Activated CD4-positive, alpha-beta T cell treated with anti-CD3 and anti-CD28 coated beads, Interleukin-2, amount 10 ng/mL, durations not matched to agents 24 days and 14 days (primary cell): ENCODE data around the gene AMER3. TPM values are rescaled to one million over a fixed set of nuclear protein-coding genes. Genes with fewer than 3 reads are reported as not detected.
"Not testable (repeated sequence)": the region's sequence is repeated elsewhere in the genome, so short reads cannot be mapped to it uniquely, and the experiment has no call there.

Source experiments
- DNase-seq: peaks from one replicate; pipeline ENCODE4 v3.0.0; 2022
- H3K27ac Mint-ChIP-seq: one replicate; pipeline ENCODE4 v1.8.0; 2022; ENCODE audit warnings: mild to moderate bottlenecking, mixed read lengths
- H3K27me3 Mint-ChIP-seq: one replicate; pipeline ENCODE4 v1.8.0; 2022; ENCODE audit warnings: mixed read lengths
- H3K36me3 Mint-ChIP-seq: one replicate; pipeline ENCODE4 v1.8.0; 2022; ENCODE audit warnings: low read depth, mild to moderate bottlenecking, mixed read lengths
- H3K4me1 Mint-ChIP-seq: one replicate; pipeline ENCODE4 v1.8.0; 2021; ENCODE audit warnings: mixed read lengths
- H3K4me3 Mint-ChIP-seq: one replicate; pipeline ENCODE4 v1.8.0; 2022; ENCODE audit warnings: mild to moderate bottlenecking, moderate library complexity, mixed read lengths
- H3K9me3 Mint-ChIP-seq: one replicate; pipeline ENCODE4 v1.8.0; 2021; ENCODE audit warnings: mixed read lengths
- intact Hi-C: fragments of 100-400 bp; cut with micrococcal nuclease; formaldehyde crosslinking; loops from one replicate; pipeline ENCODE4 v1.15.1; 2023
- total RNA-seq: library from RNA; stranded (reverse); gene quantifications from 2 replicates; pipeline ENCODE4 v1.2.3, GENCODE V29; 2022

The AMER3 gene, protein sequence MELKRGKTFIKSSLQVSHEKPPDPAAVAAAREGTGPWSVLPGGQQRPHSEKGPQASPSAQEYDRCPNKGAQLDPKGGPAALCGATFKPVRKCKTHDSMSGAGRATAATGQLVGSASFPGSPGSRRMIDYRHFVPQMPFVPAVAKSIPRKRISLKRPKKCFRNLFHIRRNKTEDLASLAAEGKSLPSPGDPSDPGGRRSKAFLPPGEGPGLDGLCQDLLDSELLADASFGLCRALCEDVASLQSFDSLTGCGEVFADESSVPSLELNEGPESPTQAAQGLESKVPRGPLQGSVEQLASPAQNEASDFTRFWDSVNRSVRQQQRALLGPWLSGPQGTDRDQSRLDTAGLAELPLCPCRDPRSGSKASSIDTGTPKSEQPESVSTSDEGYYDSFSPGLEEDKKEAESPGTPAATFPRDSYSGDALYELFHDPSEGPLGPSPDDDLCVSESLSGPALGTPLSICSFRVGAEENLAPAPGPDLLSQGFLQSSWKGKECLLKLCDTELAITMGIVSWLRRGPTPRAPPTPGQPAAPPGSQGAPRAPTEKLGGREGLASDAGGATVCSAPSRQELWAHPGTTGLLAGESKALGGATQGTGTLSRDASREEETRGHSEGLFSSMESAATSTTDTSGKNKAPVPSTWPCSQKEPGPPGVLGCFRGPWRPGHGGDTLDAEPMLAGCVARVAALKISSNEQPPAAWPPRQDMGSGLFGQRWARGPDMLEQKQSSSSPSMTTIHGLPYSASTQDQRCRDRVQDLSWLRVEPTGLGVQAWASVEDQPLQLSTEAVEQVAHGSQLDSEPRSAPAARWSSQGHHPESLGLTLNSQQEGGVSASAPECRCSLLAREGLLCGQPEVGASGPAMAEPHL
- not detected in 2 replicates for total RNA-seq

DNA sequence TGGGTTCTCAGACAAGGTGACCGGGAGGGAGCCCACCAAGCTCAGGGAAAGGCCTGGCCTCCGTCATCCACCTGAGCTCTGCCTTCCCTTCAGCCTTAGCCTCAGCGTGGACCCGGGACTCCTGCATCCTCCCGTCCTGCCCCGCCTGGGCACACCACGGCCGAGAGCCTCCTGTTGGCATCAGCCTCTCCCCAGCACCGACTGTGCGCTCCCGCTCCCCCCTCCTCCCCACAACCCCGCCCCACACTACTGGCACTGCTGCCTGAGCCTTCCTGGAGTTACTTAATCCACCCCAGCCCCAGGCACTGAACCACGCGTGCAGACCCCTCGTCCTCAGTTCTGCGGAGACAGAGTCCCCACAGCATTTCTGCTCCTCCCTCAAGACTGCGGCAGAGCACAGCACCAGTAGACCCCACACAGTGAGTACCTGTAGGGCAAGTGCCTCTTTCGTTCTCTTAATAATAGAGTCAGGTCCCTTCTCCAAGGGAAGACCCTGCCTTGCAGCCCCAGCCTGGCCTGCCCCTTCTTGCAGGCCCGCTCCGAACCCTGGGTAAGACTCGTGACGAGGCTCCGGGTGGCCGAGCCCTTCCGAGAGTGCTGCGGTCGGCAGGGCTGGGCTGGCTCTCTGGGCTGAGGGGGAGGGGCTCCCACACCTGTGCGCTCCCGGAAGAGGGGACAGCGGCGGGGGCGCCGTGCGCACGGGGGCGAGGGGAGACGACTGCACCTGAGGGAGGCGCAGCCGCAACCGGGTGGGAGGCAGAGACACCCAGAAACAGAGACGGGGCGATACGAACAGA, at the start of gene AMER3:
Gene AMER3, plus strand, starts transcription at position 285 of the 797 bp plus-strand sequence. CDS start 6,533 bp downstream, outside the sequence.
- Mint-ChIP-seq H3K27ac (no peak within 1 kb of the TSS), H3K36me3 (no peaks in the 10 kb centered on the region), H3K9me3 (no peaks in the 10 kb centered on the region), H3K4me3 (no peak within 1 kb of the TSS), H3K4me1 (no peaks in the 10 kb centered on the region), H3K27me3 (peaks cover 34% of the 10 kb centered on the region)
- intact Hi-C loops: no loop called here
- DNase-seq: no peak

DNA sequence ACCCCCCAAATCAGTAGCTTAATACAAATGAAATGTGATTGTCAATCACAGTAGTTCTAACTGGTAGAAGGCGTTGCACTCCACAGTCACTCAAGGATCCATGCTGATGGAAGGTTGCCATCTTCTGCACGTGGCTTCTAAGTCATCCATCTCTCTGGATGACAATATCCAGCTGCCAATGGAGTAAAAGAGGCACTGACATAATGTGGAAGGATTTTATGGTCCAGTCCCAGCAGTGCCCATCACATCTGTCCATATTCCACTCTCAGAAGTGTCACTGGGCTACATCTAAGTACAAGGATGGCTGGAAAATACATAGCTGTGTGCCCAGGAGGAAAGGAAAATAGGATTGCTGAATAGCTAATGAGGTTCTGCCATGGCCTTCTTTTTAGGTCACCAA, 40.5 kb upstream of the AMER3 start:
- H3K9me3 Mint-ChIP-seq, DNase-seq, H3K36me3 Mint-ChIP-seq, H3K27ac Mint-ChIP-seq, H3K4me1 Mint-ChIP-seq, H3K27me3 Mint-ChIP-seq, H3K4me3 Mint-ChIP-seq, intact Hi-C loops: not testable (repeated sequence)

DNA sequence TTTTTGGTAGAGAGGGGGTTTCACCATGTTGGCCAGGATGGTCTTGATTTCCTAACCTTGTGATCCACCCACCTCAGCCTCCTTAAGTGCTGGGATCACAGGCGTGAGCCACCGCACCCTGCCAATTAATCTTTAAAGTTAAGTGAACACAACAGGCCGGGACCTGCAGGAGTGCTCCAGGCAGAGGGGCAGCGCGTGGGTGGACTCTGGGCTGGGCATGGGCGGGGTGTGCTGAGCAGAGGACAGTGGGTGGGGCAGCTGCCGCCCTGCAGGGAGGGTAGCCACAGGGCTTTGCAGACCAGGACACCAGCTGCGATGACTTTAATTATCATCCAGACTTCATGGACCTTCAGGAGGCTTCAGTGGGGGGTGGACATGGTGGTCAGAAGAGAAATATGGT, 35.3 kb upstream of the AMER3 start:
- Mint-ChIP-seq H3K27me3 (peaks cover 9% of the 10 kb centered on the region), H3K27ac (no peak overlapping the region), H3K4me3 (no peak overlapping the region), H3K9me3 (no peaks in the 10 kb centered on the region), H3K36me3 (no peaks in the 10 kb centered on the region), H3K4me1 (no peaks in the 10 kb centered on the region)
- peak; percentile 23 for DNase-seq
- intact Hi-C loops: no loop called here

DNA sequence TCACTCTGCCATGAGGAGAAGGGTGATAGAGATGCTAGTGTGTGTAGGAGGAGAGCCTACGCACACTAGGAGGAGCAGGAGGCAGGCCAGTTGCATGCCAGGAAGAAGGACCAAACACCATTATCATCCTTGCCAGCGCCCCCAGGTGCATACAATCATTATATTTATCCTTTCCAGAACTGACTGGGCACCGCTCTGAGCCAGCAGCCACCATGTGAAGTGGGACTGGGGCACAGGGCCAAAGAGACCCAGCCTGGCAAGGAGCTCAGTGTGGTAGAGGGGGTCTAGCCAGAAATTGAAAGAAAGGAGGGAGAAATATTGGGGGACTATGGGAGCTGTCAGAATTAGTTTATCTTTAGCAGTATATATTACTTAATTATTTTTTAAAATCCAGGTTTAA, 34.8 kb upstream of the AMER3 start:
- peak; percentile 28 for DNase-seq
- H3K27ac Mint-ChIP-seq: no peak overlapping the region
- H3K9me3 Mint-ChIP-seq: no peaks in the 10 kb centered on the region
- intact Hi-C loops: no loop called here
- H3K36me3 Mint-ChIP-seq: no peaks in the 10 kb centered on the region
- no peak overlapping the region for H3K4me3 Mint-ChIP-seq
- H3K27me3 Mint-ChIP-seq: peaks cover 9% of the 10 kb centered on the region
- no peaks in the 10 kb centered on the region for H3K4me1 Mint-ChIP-seq

- Mint-ChIP-seq H3K4me1 (peaks cover 3% of the 10 kb centered on the region), H3K27me3 (peaks cover 11% of the 10 kb centered on the region), H3K27ac (no peak overlapping the region), H3K4me3 (no peak overlapping the region), H3K9me3 (no peaks in the 10 kb centered on the region), H3K36me3 (no peaks in the 10 kb centered on the region)
- DNase-seq: no peak
- intact Hi-C loops: no loop called here
Measured at GRCh38 chr2:130724455-130724854, 30.9 kb upstream of the AMER3 start.

- Mint-ChIP-seq H3K27me3 (peaks cover 16% of the 10 kb centered on the region), H3K27ac (peak overlapping the region; percentile 61), H3K4me3 (peak overlapping the region; percentile 81), H3K36me3 (no peaks in the 10 kb centered on the region), H3K9me3 (no peaks in the 10 kb centered on the region), H3K4me1 (peaks cover 3% of the 10 kb centered on the region)
- DNase-seq: peak; percentile 60
- intact Hi-C loops: loop anchor here (1.0 kb wide), 1 partner anchor 72 kb away; no protein-coding TSS in a partner anchor
Measured at GRCh38 chr2:130726614-130727180, 28.6 kb upstream of the AMER3 start.

DNA sequence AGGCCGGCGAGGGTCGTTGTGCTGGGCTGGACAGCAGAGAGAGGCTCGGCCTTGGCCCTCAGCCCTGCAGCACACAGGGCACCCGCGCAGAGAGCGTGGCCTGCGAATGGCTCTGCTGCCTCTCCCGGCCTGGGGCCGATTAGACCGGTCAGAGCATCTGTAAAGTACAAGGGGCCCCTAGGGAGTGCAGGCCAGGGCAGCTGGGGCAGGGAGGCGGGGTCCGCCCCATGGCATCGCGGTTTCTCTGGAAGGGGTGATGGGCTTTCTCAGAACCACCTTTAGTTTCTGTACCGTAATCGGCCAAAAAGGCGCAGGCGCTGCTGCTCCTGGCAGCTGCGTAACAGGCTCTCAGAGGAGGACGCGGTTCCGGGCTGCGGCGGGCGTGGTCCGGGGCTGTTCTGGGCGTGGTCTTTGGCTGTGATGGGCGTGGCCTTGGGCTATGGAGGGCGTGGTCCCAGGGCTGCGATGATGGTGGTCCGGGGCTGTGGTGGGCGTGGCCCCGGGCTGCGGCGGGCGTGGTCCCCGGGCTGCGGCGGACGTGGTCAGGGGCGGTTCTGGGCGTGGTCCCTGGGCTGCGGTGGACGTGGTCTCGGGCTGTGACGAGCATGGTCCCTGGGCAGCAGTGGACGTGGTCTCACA, 27.9 kb upstream of the AMER3 start:
- H3K36me3 Mint-ChIP-seq: no peaks in the 10 kb centered on the region
- H3K4me1 Mint-ChIP-seq: peaks cover 3% of the 10 kb centered on the region
- intact Hi-C loops: loop anchor here (1.0 kb wide), 1 partner anchor 71 kb away; no protein-coding TSS in a partner anchor
- H3K27ac Mint-ChIP-seq: peak overlapping the region; percentile 61
- peak; percentile 96 for DNase-seq
- no peaks in the 10 kb centered on the region for H3K9me3 Mint-ChIP-seq
- H3K4me3 Mint-ChIP-seq: peak overlapping the region; percentile 81
- H3K27me3 Mint-ChIP-seq: peaks cover 14% of the 10 kb centered on the region

- peaks cover 3% of the 10 kb centered on the region for H3K4me1 Mint-ChIP-seq
- peaks cover 13% of the 10 kb centered on the region for H3K27me3 Mint-ChIP-seq
- peak overlapping the region; percentile 81 for H3K4me3 Mint-ChIP-seq
- H3K36me3 Mint-ChIP-seq: no peaks in the 10 kb centered on the region
- no peak overlapping the region for H3K27ac Mint-ChIP-seq
- no peaks in the 10 kb centered on the region for H3K9me3 Mint-ChIP-seq
- peak; percentile 80 for DNase-seq
- intact Hi-C loops: no loop called here
Measured at GRCh38 chr2:130728007-130728454, 27.3 kb upstream of the AMER3 start.

DNA sequence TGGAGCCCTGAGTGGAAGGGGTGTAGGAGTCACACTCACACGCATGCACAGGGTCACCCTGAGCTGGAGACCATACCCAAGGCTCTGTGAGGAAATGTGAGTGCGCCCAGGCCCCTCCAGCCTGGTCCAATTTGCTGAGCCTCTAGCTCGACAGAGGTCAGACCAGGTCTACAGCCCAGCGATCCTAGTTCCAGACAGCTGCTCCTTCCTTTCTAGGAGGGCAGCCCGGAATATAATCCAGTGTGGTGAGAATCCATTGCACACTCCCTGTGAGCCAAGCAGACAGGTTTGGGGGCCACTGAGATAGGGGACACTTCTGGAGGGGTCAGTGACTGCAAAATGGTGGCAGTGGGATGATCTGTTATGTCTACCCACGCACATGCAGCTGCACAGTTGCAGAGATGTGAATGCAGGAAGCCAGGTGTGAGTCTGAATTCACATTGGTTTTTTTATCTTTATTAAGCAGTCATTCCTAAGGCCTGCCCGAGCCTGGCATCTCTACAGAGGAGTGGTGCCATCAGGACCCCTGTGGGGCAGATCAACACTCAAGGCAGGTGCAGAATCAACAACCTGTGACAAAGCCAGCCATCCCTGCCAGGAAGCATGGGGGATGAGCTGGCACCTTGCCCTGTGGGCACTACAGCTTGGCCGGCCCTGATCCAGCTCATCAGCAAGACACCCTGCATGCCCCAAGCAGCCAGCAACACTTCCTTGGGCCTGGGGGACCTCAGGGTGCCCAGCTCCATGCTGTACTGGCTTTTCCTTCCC, 26.6 kb upstream of the AMER3 start, which contains the start of gene GPR148:
Gene GPR148, plus strand, starts transcription at position 522 of the 768 bp plus-strand sequence. Its CDS starts 82 bp downstream, at position 604.
- peak within 1 kb of the TSS; percentile 81 for H3K4me3 Mint-ChIP-seq
- H3K27me3 Mint-ChIP-seq: peaks cover 13% of the 10 kb centered on the region
- H3K9me3 Mint-ChIP-seq: no peaks in the 10 kb centered on the region
- no peaks in the 10 kb centered on the region for H3K36me3 Mint-ChIP-seq
- intact Hi-C loops: no loop called here
- DNase-seq: peak; percentile 58
- H3K4me1 Mint-ChIP-seq: peaks cover 3% of the 10 kb centered on the region
- no peak within 1 kb of the TSS for H3K27ac Mint-ChIP-seq

DNA sequence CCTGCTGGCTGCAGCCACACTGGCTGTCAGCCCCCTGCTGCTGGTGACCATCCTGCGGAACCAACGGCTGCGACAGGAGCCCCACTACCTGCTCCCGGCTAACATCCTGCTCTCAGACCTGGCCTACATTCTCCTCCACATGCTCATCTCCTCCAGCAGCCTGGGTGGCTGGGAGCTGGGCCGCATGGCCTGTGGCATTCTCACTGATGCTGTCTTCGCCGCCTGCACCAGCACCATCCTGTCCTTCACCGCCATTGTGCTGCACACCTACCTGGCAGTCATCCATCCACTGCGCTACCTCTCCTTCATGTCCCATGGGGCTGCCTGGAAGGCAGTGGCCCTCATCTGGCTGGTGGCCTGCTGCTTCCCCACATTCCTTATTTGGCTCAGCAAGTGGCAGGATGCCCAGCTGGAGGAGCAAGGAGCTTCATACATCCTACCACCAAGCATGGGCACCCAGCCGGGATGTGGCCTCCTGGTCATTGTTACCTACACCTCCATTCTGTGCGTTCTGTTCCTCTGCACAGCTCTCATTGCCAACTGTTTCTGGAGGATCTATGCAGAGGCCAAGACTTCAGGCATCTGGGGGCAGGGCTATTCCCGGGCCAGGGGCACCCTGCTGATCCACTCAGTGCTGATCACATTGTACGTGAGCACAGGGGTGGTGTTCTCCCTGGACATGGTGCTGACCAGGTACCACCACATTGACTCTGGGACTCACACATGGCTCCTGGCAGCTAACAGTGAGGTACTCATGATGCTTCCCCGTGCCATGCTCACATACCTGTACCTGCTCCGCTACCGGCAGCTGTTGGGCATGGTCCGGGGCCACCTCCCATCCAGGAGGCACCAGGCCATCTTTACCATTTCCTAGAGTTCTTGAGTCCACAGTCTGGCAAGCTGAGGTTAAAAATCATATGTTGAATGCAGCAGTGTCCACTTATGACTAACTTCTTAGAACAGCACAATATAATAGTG, 25.7 kb upstream of the AMER3 start:
- no peaks in the 10 kb centered on the region for H3K36me3 Mint-ChIP-seq
- intact Hi-C loops: no loop called here
- no peaks in the 10 kb centered on the region for H3K9me3 Mint-ChIP-seq
- H3K27ac Mint-ChIP-seq: no peak overlapping the region
- H3K4me1 Mint-ChIP-seq: peaks cover 3% of the 10 kb centered on the region
- H3K27me3 Mint-ChIP-seq: peaks cover 15% of the 10 kb centered on the region
- H3K4me3 Mint-ChIP-seq: no peak overlapping the region
- peak; percentile 56 for DNase-seq

- H3K9me3 Mint-ChIP-seq, H3K27ac Mint-ChIP-seq, H3K4me1 Mint-ChIP-seq, H3K36me3 Mint-ChIP-seq, intact Hi-C loops, H3K4me3 Mint-ChIP-seq: not testable (repeated sequence)
- peak; percentile 38 for DNase-seq
- H3K27me3 Mint-ChIP-seq: peaks cover 15% of the 10 kb centered on the region
Measured at GRCh38 chr2:130732257-130732656, 23.1 kb upstream of the AMER3 start.
